Hepatocyte (in vitro differentiated cells): ENCODE data around the gene TREML2. TPM values are rescaled to one million over a fixed set of nuclear protein-coding genes. Genes with fewer than 3 reads are reported as not detected.

Experiments
- DNase-seq: peaks from one replicate; pipeline ENCODE4 v3.0.0-alpha.2; 2016; ENCODE audit warnings: low spot score
- H2AFZ ChIP-seq: fragments of 200-600 bp; sonication (generic); 2 replicates; pipeline ENCODE4 v1.6.0; 2016; ENCODE audit warnings: antibody characterized with exemption, mild to moderate bottlenecking
- H3K27ac ChIP-seq: fragments of 200-600 bp; sonication (generic); 2 replicates; pipeline ENCODE4 v1.5.1; 2016; ENCODE audit warnings: mild to moderate bottlenecking
- H3K27me3 ChIP-seq: fragments of 200-600 bp; sonication (generic); 2 replicates; pipeline ENCODE4 v1.6.1; 2016
- H3K36me3 ChIP-seq: fragments of 200-600 bp; sonication (generic); replicated peaks from 2 replicates; pipeline ENCODE4 v1.5.1; 2016; ENCODE audit warnings: low read depth; ENCODE audit not compliant: insufficient read depth
- H3K4me1 ChIP-seq: fragments of 200-600 bp; sonication (generic); 2 replicates; pipeline ENCODE4 v1.5.1; 2016; ENCODE audit warnings: mild to moderate bottlenecking, moderate library complexity; ENCODE audit not compliant: insufficient read depth
- H3K4me2 ChIP-seq: fragments of 200-600 bp; sonication (generic); 2 replicates; pipeline ENCODE4 v1.6.0; 2016
- H3K4me3 ChIP-seq: fragments of 200-600 bp; sonication (generic); 2 replicates; pipeline ENCODE4 v1.5.1; 2016; ENCODE audit warnings: mild to moderate bottlenecking
- H3K79me2 ChIP-seq: fragments of 200-600 bp; sonication (generic); 2 replicates; pipeline ENCODE4 v1.6.0; 2017; ENCODE audit warnings: mild to moderate bottlenecking
- H3K9me2 ChIP-seq: fragments of 200-600 bp; sonication (generic); replicated peaks from 2 replicates; pipeline ENCODE4 v1.6.0; 2017; ENCODE audit warnings: mild to moderate bottlenecking; ENCODE audit not compliant: insufficient read depth
- H3K9me3 ChIP-seq: fragments of 200-600 bp; sonication (generic); 2 replicates; pipeline ENCODE4 v1.5.1; 2016; ENCODE audit warnings: low read depth, mild to moderate bottlenecking
- H4K20me1 ChIP-seq: fragments of 200-600 bp; sonication (generic); 2 replicates; pipeline ENCODE4 v1.6.0; 2016; ENCODE audit warnings: mild to moderate bottlenecking; ENCODE audit not compliant: insufficient read depth, poor library complexity, severe bottlenecking
- EZH2 ChIP-seq: fragments of 200-600 bp; sonication (generic); IDR thresholded peaks from 2 replicates; pipeline ENCODE4 v1.6.1; 2016; ENCODE audit warnings: antibody characterized with exemption, mild to moderate bottlenecking, borderline replicate concordance
- EZH2phosphoT487 ChIP-seq: fragments of 200-600 bp; sonication (generic); IDR thresholded peaks from one replicate; pipeline ENCODE4 v1.6.1; 2018; ENCODE audit warnings: antibody characterized with exemption, mild to moderate bottlenecking, low read depth, moderate library complexity; ENCODE audit not compliant: unreplicated experiment, severe bottlenecking
- WGBS: methylation state at CpG from one replicate; pipeline ENCODE4 v1.1.6; 2016; ENCODE audit warnings: low lambda C conversion rate; ENCODE audit errors: missing lambda C conversion rate; 5-methylcytosine and 5-hydroxymethylcytosine counted together
- polyA plus RNA-seq: library from polyadenylated mRNA; unstranded; fragments of >200 nt; fragmentation: Nextera tagmentation; extraction: Ambion mirVana; gene quantifications from 2 replicates; pipeline ENCODE4 v1.2.1, GENCODE V29; 2016
- total RNA-seq: library from RNA; depleted of rRNA; stranded (reverse); fragments of >200 nt; gene quantifications from 2 replicates; pipeline ENCODE4 v1.2.3, GENCODE V29; 2014
- TF ChIP-seq, protein P1 (sequence below): fragments of 200-600 bp; sonication (generic); IDR thresholded peaks from 2 replicates; pipeline ENCODE4 v1.5.1; 2016; ENCODE audit warnings: antibody characterized with exemption, mild to moderate bottlenecking; ENCODE audit not compliant: poor library complexity

The TREML2 gene
- total and polyA plus RNA-seq, 2 experiments from 2014 or later = 0.40 TPM; not detected in 1

DNA sequence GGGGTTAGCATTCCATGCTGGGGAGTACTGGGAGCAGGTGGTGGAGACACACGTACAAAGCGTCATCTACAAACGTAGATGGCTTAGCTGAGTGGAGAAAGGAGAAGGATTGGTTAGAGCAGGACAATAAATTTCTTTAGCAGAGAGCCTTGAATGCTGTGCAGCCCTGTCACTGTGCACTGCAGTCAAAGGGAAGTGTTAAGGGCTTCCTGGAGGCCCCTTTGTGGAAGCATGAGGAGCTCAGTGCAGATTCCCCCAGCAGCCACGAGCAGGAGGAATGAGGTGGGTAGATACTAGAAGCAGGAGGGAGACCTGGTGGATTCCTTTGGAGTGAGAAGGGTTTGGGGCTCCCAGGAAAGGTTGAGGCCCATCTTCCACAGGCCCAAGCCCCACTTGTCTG is 21.1 kb upstream of the TREML2 start:
- Histone ChIP-seq H2AFZ (no peak overlapping the region), H3K79me2 (no peaks in the 10 kb centered on the region), H3K9me2 (no peaks in the 10 kb centered on the region), H3K4me3 (no peak overlapping the region), H3K4me2 (no peak overlapping the region), H3K27ac (no peak overlapping the region), H3K27me3 (peaks cover 24% of the 10 kb centered on the region), H3K9me3 (peaks cover 11% of the 10 kb centered on the region), H4K20me1 (no peaks in the 10 kb centered on the region), H3K36me3 (no peaks in the 10 kb centered on the region), H3K4me1 (no peaks in the 10 kb centered on the region)
- TF ChIP-seq, protein P1, sequence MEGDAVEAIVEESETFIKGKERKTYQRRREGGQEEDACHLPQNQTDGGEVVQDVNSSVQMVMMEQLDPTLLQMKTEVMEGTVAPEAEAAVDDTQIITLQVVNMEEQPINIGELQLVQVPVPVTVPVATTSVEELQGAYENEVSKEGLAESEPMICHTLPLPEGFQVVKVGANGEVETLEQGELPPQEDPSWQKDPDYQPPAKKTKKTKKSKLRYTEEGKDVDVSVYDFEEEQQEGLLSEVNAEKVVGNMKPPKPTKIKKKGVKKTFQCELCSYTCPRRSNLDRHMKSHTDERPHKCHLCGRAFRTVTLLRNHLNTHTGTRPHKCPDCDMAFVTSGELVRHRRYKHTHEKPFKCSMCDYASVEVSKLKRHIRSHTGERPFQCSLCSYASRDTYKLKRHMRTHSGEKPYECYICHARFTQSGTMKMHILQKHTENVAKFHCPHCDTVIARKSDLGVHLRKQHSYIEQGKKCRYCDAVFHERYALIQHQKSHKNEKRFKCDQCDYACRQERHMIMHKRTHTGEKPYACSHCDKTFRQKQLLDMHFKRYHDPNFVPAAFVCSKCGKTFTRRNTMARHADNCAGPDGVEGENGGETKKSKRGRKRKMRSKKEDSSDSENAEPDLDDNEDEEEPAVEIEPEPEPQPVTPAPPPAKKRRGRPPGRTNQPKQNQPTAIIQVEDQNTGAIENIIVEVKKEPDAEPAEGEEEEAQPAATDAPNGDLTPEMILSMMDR = no peak
- no peak for TF ChIP-seq EZH2phosphoT487
- no peak for TF ChIP-seq EZH2
- 74% methylated on average over 4 of the region's 4 CpGs for WGBS
- no peak for DNase-seq

GRCh38 chr6:41216616-41217015 is 15.7 kb upstream of the TREML2 start:
- H3K4me1 ChIP-seq = no peaks in the 10 kb centered on the region
- WGBS = 82% methylated on average over 5 of the region's 5 CpGs
- H4K20me1 ChIP-seq = no peaks in the 10 kb centered on the region
- DNase-seq = no peak
- H3K9me3 ChIP-seq = peaks cover 11% of the 10 kb centered on the region
- TF ChIP-seq, protein P1 = no peak
- TF ChIP-seq EZH2 (no peak), EZH2phosphoT487 (no peak)
- no peak overlapping the region for H3K4me3 ChIP-seq
- H2AFZ ChIP-seq = no peak overlapping the region
- H3K27me3 ChIP-seq = no peaks in the 10 kb centered on the region
- H3K4me2 ChIP-seq = no peak overlapping the region
- H3K79me2 ChIP-seq = no peaks in the 10 kb centered on the region
- H3K9me2 ChIP-seq = no peaks in the 10 kb centered on the region
- H3K27ac ChIP-seq = no peak overlapping the region
- H3K36me3 ChIP-seq = no peaks in the 10 kb centered on the region

- H3K36me3 ChIP-seq = no peaks in the 10 kb centered on the region
- H3K9me2 ChIP-seq = no peaks in the 10 kb centered on the region
- no peaks in the 10 kb centered on the region for H3K4me1 ChIP-seq
- no peak overlapping the region for H2AFZ ChIP-seq
- H3K4me2 ChIP-seq = no peak overlapping the region
- H3K27me3 ChIP-seq = peaks cover 6% of the 10 kb centered on the region
- H3K4me3 ChIP-seq = no peak overlapping the region
- no peak overlapping the region for H3K27ac ChIP-seq
- H3K9me3 ChIP-seq = peaks cover 11% of the 10 kb centered on the region
- WGBS = 82% methylated on average over 5 of the region's 5 CpGs
- no peaks in the 10 kb centered on the region for H3K79me2 ChIP-seq
- TF ChIP-seq, protein P1 = no peak
- TF ChIP-seq EZH2phosphoT487 (no peak), EZH2 (no peak)
- H4K20me1 ChIP-seq = no peaks in the 10 kb centered on the region
- DNase-seq = no peak
These were observed 14.8 kb upstream of the TREML2 start for GRCh38 chr6:41215777-41216176.
